GM21528 (cell line): ENCODE measurements around the gene TARBP2.
"Not testable (repeated sequence)": the region's sequence is repeated elsewhere in the genome, so short reads cannot be mapped to it uniquely, and the experiment has no call there.

Source experiments
- ATAC-seq: cut with Tn5 transposase; IDR thresholded peaks from one replicate; pipeline ENCODE4 v1.9.1; 2021; ENCODE audit warnings: mild to moderate bottlenecking, moderate library complexity; ENCODE audit not compliant: unreplicated experiment, low FRiP score

Gene TARBP2

GRCh38 chr12:53508534-53509170, 7.6 kb downstream of the TARBP2 start:
- ATAC-seq: peak; percentile 73

DNA sequence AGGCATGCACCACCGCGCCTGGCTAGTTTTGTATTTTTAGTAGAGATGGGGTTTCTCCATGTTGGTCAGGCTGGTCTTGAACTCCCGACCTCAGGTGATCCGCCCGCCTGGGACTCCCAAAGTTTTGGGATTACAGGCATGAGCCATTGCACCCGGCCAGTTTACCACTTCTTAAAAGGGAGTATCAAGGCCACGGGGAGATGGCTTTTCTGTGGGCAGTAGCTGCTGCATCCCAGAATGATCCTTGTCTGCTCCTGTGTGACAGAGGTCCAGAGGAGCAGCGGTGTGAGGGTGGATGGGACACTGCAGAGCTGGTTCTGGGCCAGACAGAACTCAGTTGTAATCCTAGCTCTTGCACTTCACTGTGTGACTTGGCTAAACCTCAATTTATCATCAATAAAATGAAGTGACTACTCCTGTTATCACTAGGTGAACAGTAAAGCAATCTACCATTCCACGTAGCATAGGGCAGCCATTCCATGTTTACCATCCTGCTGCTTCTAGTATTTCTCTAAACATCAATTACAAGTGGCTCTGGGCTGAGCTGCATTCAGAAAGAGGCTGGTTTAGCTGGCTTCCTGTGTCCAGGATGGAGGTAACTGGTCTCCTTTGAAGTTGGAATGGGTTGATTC, 9.2 kb downstream of the TARBP2 start:
- no peak for ATAC-seq

GRCh38 chr12:53513712-53514410, 12.8 kb downstream of the TARBP2 start:
- ATAC-seq: no peak

GRCh38 chr12:53514628-53515290, 13.7 kb downstream of the TARBP2 start:
- ATAC-seq: no peak

DNA sequence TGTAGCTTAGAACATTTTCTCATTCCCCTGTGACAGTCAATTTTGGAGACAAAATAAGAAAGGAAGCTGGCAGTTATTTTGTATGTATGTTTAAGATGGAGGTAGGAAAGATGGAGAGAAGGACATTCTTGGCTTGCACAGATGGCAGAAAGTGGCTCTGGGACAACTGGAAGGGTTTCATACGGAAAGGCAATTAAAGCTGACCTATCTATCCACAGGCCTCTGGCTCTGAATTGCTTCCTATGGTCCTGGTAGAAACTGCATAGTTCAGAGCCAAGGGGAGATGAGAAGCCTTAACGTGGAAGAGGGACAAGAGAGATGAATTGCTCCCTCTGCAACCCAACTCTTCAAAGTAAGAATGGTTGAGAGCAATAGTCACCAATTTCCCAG, 14.2 kb downstream of the TARBP2 start:
- no peak for ATAC-seq

GRCh38 chr12:53516758-53517455, 15.8 kb downstream of the TARBP2 start:
- no peak for ATAC-seq

- no peak for ATAC-seq
Measured at GRCh38 chr12:53518381-53518780, 17.3 kb downstream of the TARBP2 start.

DNA sequence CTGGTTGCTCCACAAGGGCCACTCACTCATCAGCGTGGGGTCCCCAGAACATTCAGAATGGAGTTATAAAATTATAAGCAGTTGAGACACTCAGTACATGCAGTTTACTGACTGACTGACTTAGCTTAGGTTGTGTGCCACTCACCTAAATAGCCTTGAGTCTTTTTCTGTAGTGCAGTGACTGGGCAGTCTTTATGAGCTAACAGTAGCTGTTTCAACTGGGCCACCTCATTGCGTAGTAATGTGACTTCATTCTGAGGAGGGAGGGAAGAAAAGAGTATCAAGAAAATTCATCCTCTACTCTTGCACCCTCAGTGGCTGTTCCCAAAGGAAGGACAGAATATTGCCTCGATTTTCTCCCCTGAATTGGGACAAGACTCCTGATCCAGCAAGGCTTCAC, 22.0 kb downstream of the TARBP2 start:
- no peak for ATAC-seq

GRCh38 chr12:53524476-53524875, 23.4 kb downstream of the TARBP2 start:
- ATAC-seq: no peak

GRCh38 chr12:53530061-53530460, 29.0 kb downstream of the TARBP2 start:
- ATAC-seq: no peak

GRCh38 chr12:53530920-53531319, 29.8 kb downstream of the TARBP2 start:
- no peak for ATAC-seq

DNA sequence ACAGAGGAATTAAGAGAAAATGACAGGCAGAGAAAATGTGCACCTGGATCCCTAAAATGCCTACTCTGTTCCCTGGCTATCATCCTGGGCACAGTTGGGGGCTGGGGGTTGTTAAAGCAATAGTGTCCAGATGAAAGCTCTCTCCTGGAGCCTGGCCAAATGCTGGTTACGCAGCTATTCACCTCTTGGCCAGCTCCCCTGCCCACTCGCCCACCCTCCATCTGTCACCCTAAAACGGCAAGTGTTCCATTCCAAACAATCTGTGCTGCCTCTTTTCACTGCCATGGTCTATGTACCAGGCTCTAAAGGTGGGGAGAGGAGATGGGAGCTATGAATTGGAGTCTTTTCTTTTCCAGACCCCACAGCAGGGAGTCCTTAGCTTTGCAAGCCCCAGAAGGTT, 30.9 kb downstream of the TARBP2 start:
- ATAC-seq: no peak

DNA sequence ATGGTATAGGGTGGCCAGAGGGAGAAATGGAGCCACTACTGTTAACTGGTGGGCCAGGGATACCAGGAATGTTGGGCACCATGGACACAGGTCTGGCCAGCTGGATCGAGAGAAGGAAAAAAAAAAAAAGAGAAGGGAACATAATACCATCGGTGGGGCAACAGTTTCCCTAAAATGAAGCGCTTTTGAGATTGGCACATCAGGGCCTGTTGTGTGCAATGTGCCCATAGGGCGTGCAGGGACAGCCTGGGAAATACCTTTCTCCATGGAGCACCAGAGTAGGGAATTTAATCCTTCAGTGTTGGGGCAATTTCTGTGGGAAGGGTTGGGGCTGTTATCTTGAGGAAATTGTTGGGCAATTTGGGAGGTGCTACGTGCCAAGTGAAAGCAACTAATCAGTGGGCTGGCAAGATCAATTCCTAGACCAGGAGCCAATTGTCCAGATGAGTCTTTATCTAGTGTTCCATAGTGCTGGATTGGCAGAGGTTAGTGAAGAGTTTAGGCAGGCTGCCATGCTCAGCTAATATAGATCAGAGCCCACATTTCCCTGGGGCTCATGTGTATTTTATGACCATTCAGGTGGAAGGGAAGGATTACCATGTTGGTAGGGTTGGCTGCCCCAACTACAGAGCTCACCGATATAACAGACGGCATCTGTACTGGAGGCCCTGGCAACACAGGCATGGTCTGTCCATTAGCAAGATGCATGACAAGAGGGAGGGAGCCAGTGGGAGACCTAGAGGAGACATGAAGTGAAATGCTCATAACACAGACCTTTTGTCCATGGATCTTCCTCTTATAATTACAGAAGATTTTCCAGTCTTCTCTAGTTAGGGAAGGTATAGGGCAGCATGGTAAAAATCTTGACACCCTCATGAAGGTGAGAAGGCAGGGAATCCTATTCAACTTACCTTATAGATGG, 31.7 kb downstream of the TARBP2 start:
- no peak for ATAC-seq

DNA sequence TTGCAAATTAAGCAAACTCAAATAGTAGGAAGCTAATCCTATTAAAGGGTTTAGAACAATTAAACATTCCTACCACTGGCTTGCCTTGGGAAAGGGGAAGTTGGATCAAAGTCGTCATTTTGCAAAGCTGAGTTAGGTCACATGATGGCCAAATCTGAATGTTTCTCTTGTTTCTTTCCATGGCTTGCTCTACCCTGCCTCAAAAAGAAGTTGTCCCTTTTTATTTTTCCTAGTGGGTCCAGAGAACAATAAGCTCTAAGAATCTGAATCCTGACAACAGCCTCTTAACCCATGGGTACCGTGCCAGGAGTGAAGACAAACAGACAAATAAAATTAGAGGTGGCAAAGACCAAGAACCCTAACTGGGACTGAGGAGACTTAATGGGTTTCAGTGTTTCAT, 32.4 kb downstream of the TARBP2 start:
- no peak for ATAC-seq

- ATAC-seq: no peak
Measured at GRCh38 chr12:53536962-53537361, 35.9 kb downstream of the TARBP2 start.

DNA sequence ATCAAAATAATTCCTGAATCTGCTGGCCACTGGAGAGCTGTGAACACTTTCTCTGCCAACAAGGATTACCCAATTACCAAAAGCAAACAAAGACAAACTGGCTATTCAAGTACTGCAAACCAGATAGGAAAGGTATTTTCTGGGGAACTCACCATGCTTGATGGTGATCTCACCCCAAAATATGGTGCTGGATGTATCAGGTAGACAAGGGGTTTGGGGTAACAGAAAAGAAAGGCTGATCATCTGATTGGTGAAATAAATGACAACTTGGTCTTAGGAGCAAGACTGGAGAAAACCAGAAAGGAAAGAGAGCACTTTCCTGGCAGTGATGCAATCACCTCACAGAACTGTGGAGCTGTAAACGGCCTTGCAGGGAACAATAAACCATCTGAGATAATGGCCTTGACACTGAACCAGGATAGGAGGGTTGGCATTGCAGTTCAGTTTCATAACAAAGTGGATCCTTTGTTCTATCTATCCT, 37.2 kb downstream of the TARBP2 start:
- no peak for ATAC-seq

GRCh38 chr12:53539526-53539925, 38.4 kb downstream of the TARBP2 start:
- no peak for ATAC-seq

- peak; percentile 64 for ATAC-seq
Measured at GRCh38 chr12:53543539-53543938, 42.5 kb downstream of the TARBP2 start.

- not testable (repeated sequence) for ATAC-seq
Measured at GRCh38 chr12:53548354-53548753, 47.3 kb downstream of the TARBP2 start.

GRCh38 chr12:53550131-53550530, 49.0 kb downstream of the TARBP2 start:
- ATAC-seq: not testable (repeated sequence)
